GM10266 (cell line): ENCODE data around the gene SLC24A3.

Experiments used
- DNase-seq: peaks from one replicate; pipeline ENCODE4 v3.0.0; 2012; ENCODE audit errors: extremely low spot score
- TF ChIP-seq, protein P1 (sequence below): IDR thresholded peaks from 2 replicates; pipeline ENCODE4 v1.5.1; 2012; ENCODE audit warnings: mild to moderate bottlenecking, low read depth; ENCODE audit not compliant: control insufficient read depth, insufficient read depth; ENCODE audit errors: missing control alignments

SLC24A3 gene

DNA sequence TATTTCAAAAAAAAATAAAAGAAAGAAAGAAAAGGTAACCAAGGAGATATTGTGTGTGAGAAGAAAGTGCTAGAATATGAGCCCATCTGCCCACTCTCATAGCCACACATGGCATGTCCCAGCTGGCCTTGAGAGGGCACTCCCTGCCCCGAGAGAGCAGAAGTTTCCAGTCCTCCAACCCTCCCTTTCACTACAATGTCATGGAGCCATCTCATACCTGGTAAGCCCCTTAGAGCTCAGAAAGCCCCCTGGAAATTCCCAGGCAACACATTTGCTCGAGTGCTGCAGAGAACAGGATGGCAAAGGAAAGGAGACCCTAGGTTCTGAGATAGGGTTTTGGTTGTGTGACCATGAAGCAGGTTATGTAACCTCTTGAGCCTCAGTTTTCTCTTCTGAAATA lies 469.8 kb downstream of the SLC24A3 start:
- DNase-seq, result no peak
- TF ChIP-seq, protein P1, sequence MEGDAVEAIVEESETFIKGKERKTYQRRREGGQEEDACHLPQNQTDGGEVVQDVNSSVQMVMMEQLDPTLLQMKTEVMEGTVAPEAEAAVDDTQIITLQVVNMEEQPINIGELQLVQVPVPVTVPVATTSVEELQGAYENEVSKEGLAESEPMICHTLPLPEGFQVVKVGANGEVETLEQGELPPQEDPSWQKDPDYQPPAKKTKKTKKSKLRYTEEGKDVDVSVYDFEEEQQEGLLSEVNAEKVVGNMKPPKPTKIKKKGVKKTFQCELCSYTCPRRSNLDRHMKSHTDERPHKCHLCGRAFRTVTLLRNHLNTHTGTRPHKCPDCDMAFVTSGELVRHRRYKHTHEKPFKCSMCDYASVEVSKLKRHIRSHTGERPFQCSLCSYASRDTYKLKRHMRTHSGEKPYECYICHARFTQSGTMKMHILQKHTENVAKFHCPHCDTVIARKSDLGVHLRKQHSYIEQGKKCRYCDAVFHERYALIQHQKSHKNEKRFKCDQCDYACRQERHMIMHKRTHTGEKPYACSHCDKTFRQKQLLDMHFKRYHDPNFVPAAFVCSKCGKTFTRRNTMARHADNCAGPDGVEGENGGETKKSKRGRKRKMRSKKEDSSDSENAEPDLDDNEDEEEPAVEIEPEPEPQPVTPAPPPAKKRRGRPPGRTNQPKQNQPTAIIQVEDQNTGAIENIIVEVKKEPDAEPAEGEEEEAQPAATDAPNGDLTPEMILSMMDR, result no peak

DNA sequence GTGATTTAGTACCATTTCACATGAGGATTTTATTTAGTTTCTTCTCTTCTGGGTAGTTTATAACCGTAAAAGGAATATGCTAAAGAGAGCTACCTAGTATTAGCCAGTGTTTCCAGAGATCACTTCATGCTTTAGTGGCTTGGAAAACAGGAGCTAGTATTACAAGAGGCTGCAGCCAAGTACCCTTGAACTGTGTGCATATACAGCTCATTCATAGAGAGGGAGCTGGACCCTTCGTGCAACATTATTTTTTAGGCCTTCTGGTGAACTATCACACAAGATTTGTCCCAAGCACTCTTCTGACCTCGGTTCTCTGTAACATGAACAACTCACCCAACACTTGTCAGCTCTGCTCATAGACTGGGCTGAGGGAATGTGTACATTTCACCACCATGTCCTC lies 470.7 kb downstream of the SLC24A3 start:
- TF ChIP-seq, protein P1, result no peak
- DNase-seq, result no peak

DNA sequence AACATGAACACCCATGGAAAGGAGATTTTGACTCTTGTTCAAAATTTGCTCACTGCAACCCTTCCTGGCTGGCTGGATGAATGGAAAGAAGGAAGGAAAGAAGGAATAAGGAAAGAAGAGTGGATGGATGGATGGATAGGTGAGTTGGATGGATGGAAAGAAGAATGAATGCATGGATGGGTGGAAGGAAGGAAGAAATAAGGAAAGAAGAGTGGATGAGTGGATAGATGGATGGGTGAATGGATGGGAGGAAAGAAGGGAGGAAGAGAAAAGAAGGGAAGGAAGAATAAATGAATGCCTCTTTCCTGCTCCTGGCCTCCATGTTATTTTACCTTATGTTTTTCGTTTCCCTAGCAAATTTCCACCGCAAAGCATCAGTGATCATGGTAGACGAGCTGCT lies 471.4 kb downstream of the SLC24A3 start:
- DNase-seq, result no peak
- TF ChIP-seq, protein P1, result no peak

DNA sequence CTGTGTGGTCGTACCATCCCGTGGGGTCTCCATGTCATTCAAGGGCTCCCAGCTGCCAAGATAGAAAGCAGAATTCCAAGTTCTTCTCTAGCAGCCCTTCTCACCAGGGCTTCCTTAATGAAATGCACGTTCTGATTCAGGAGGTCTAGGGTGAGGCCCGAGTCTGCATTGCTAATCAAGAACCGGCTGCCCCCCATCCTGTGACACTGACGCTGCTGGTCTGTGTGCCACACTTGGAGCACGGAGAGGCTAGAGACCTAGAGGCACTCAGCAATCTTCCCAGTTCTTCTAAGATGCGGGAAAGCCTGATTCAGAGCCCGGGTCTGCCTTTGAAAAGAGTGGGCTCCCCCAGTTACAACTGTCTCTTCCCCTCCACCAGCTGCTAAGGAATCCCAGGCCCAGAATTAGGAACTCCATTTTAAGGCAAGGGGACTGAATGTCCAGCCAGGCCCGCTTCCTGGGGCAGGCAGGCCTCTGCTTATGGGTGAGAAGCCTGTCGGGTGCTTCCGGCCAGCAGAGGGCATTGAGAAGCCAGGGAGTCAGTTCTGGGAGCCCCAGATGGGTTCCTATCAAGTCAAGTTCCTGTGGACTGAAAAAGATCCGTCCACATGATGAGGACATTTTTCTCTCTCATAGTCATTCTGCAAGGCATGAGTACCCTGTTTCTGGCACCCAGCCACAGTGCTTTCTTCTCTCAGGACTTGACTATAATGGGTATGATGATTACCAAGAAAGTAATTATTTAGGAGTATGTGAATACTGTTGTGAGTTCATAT lies 475.8 kb downstream of the SLC24A3 start:
- TF ChIP-seq, protein P1, result peak; percentile 6
- no peak for DNase-seq

DNA sequence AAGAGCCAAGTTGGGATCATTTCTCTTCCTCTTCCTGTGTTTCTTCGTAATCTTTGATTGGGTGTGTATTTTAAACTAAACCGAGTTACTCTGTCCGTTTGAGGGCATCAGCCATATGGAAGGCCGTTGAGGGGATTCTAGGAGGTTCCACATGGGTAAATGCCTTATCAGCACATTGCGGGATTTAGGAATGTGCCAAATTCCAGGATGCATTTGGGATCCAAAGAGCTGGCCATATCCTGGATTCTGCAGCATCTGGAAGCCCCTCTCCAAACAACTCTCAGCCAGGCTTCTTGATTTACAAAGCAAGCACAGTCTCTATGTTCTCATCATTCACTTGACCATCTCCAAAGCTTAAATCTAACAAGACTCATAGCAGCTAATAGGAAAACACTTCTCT lies 478.0 kb downstream of the SLC24A3 start:
- DNase-seq, result no peak
- TF ChIP-seq, protein P1, result no peak

DNA sequence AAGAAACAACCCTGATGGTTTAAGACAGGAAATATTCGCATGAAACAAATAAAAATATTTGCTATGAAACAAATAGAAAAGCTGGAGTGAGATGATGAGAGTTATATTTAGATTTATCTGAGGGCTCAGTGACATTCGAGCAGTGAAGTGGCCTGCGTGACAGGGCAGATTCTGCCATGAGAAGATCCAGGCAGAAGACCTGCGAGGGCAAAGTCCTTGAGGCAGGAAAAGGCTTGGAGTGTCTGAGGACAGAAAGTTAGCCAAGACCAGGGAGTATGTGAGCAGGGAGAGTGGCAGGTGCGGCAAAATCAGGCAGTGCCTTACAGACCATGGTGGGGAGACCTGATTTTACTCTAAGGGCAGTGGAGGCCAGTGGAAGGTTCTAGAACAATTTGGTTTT lies 478.7 kb downstream of the SLC24A3 start:
- no peak for DNase-seq
- TF ChIP-seq, protein P1, result no peak

DNA sequence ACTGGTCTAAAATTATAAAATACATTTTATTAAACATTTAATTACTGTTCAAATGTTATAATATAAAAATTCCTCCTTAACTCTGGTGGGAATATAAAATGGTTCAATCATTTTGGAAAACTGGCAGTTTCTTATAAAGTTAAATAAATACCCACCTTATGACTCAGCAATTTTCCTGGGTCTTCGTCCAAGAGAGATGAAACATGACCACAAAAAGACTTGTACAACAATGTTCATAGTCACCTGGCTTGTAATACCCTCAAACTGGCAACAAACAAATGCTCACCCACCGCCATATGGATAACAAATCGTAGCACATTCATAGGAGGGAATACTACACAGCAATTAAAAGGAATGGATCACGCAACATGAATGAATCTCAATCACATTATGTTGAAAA lies 479.7 kb downstream of the SLC24A3 start:
- TF ChIP-seq, protein P1, result no peak
- DNase-seq, result no peak
